Measurements from ENCODE around the gene PRRG3. TPM values are rescaled to one million over a fixed set of nuclear protein-coding genes. Genes with fewer than 3 reads are reported as not detected.

Gene PRRG3
- total RNA-seq, 1 experiment from 2014 or later, result 5.1 TPM

- TF ChIP-seq, protein P1, sequence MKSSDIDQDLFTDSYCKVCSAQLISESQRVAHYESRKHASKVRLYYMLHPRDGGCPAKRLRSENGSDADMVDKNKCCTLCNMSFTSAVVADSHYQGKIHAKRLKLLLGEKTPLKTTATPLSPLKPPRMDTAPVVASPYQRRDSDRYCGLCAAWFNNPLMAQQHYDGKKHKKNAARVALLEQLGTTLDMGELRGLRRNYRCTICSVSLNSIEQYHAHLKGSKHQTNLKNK (CRISPR knock-in tag; IDR thresholded peaks at IDR 0.05), result no peak
- TF ChIP-seq NR2C2 (CRISPR knock-in tag; IDR thresholded peaks at IDR 0.05) (no peak), ATF1 (CRISPR knock-in tag; IDR thresholded peaks at IDR 0.05) (no peak)
- TF ChIP-seq, protein P2, sequence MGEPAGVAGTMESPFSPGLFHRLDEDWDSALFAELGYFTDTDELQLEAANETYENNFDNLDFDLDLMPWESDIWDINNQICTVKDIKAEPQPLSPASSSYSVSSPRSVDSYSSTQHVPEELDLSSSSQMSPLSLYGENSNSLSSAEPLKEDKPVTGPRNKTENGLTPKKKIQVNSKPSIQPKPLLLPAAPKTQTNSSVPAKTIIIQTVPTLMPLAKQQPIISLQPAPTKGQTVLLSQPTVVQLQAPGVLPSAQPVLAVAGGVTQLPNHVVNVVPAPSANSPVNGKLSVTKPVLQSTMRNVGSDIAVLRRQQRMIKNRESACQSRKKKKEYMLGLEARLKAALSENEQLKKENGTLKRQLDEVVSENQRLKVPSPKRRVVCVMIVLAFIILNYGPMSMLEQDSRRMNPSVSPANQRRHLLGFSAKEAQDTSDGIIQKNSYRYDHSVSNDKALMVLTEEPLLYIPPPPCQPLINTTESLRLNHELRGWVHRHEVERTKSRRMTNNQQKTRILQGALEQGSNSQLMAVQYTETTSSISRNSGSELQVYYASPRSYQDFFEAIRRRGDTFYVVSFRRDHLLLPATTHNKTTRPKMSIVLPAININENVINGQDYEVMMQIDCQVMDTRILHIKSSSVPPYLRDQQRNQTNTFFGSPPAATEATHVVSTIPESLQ (CRISPR knock-in tag; IDR thresholded peaks at IDR 0.05), result no peak
Observed at GRCh38 chrX:151679798-151680402, 15.4 kb upstream of the PRRG3 start (continued).

DNA sequence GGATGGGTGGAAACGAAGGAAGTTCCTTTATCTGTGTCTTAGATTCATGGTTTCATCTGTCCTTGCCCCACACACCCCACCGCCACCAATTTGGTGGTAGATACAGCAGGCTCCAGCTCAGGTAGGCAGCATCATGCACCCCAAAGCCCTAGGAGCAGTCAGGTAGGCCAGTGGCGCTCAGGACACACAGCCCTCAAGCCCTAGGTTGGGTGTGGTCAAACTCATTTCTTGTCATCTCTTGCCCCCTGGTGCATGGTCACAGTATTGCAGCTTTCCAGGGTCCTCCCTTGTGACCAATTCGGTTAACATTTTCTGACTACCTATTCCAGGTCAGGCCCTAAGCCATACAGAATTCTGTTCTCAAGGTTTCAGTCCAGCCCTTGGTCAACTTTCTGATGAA is 14.5 kb upstream of the PRRG3 start:
- ATAC-seq (peak; percentile 91), DNase-seq (ENCODE audit: low spot score) (peak; percentile 81)
- TF ChIP-seq, protein P3, sequence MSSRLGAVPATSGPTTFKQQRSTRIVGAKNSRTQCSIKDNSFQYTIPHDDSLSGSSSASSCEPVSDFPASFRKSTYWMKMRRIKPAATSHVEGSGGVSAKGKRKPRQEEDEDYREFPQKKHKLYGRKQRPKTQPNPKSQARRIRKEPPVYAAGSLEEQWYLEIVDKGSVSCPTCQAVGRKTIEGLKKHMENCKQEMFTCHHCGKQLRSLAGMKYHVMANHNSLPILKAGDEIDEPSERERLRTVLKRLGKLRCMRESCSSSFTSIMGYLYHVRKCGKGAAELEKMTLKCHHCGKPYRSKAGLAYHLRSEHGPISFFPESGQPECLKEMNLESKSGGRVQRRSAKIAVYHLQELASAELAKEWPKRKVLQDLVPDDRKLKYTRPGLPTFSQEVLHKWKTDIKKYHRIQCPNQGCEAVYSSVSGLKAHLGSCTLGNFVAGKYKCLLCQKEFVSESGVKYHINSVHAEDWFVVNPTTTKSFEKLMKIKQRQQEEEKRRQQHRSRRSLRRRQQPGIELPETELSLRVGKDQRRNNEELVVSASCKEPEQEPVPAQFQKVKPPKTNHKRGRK (CRISPR knock-in tag; IDR thresholded peaks at IDR 0.05; ENCODE audit: borderline replicate concordance), result no peak
- no peak for TF ChIP-seq RELA (CRISPR knock-in tag; IDR thresholded peaks at IDR 0.05; ENCODE audit: borderline replicate concordance)
- TF ChIP-seq, protein P4, sequence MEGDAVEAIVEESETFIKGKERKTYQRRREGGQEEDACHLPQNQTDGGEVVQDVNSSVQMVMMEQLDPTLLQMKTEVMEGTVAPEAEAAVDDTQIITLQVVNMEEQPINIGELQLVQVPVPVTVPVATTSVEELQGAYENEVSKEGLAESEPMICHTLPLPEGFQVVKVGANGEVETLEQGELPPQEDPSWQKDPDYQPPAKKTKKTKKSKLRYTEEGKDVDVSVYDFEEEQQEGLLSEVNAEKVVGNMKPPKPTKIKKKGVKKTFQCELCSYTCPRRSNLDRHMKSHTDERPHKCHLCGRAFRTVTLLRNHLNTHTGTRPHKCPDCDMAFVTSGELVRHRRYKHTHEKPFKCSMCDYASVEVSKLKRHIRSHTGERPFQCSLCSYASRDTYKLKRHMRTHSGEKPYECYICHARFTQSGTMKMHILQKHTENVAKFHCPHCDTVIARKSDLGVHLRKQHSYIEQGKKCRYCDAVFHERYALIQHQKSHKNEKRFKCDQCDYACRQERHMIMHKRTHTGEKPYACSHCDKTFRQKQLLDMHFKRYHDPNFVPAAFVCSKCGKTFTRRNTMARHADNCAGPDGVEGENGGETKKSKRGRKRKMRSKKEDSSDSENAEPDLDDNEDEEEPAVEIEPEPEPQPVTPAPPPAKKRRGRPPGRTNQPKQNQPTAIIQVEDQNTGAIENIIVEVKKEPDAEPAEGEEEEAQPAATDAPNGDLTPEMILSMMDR (IDR thresholded peaks at IDR 0.05), result peak; percentile 70
- no peak overlapping the region for H3K4me3 Mint-ChIP-seq
- POLR2A ChIA-PET, result interaction anchor here (0.7 kb wide), 1 partner anchor 155 kb away, joined by 4 read pairs; no protein-coding TSS in a partner anchor
- no peaks in the 10 kb centered on the region for H3K36me3 Mint-ChIP-seq
- CTCF ChIA-PET, result interaction anchor here (0.5 to 1.7 kb wide), 6 partner anchors 168 to 542 kb away, joined by 3 to 8 read pairs (median 4); no protein-coding TSS in a partner anchor
- H3K4me1 Mint-ChIP-seq, result no peaks in the 10 kb centered on the region
- H3K27me3 Mint-ChIP-seq (ENCODE audit: low read depth), result no peaks in the 10 kb centered on the region; the same call in 1 of the 2 replicates
- no peaks in the 10 kb centered on the region for H3K9me3 Mint-ChIP-seq
- no peak overlapping the region for H3K27ac Mint-ChIP-seq

DNA sequence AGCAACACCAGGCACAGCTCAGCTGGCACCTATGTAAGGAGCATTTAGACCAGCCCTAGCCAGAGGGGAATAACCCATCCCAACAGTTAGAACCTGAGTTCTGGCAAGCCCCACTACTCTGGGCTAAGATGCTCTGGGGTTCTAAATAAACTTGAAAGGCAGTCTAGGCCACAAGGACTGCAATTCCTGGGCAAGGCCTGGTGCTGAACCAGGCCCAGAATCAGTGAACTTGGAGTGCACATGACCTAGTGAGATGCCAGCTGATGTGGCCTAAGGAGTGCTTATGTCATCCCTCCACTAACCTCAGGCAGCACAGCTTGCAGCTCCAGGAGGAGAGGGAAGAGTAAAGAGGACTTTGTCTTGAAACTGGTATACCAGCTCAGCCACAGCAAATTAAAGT is 7.6 kb upstream of the PRRG3 start:
- DNase-seq (ENCODE audit: low spot score), result no peak
- Mint-ChIP-seq H3K27me3 (ENCODE audit: low read depth) (no peaks in the 10 kb centered on the region), H3K27ac (no peak overlapping the region), H3K36me3 (no peaks in the 10 kb centered on the region), H3K9me3 (no peaks in the 10 kb centered on the region), H3K4me1 (no peaks in the 10 kb centered on the region), H3K4me3 (no peak overlapping the region)
- no peak for TF ChIP-seq SOX15 (CRISPR knock-in tag; IDR thresholded peaks at IDR 0.05)
- TF ChIP-seq NR2C2 (CRISPR knock-in tag; IDR thresholded peaks at IDR 0.05), result no peak
- TF ChIP-seq AR (CRISPR knock-in tag; IDR thresholded peaks at IDR 0.05), result no peak
- TF ChIP-seq ZNF121 (CRISPR knock-in tag; IDR thresholded peaks at IDR 0.05), result no peak
- no peak for TF ChIP-seq ELF4 (CRISPR knock-in tag; IDR thresholded peaks at IDR 0.05; ENCODE audit: low read depth)
- no peak for TF ChIP-seq FOXP1 (CRISPR knock-in tag; IDR thresholded peaks at IDR 0.05; ENCODE audit: borderline replicate concordance)
- no peak for ATAC-seq
- ChIA-PET CTCF (no interaction called here), POLR2A (no interaction called here)

All from WTC11 (cell line).